Peyer's patch (tissue), 4 donors: ENCODE results near the gene SCUBE1.

Experiments used
- POLR2A ChIP-seq, 2 donors: fragments of 450-650 bp; IDR thresholded peaks; one replicate each; pipeline ENCODE4 v1.5.1; 2017; ENCODE audit warnings: antibody characterized with exemption in 2 of 2, mild to moderate bottlenecking in 2 of 2, moderate library complexity in 2 of 2
- TF ChIP-seq, protein P1 (sequence below), 6 experiments: fragments of 450-650 bp in 4 of 6; fragments of 200-600 bp in 2 of 6; sonication (generic) in 1 of 6; IDR thresholded peaks; one replicate each; pipeline ENCODE4 v1.5.1; 2017 to 2019; ENCODE audit warnings: antibody characterized with exemption in 6 of 6, mild to moderate bottlenecking in 3 of 6, moderate library complexity in 1 of 6

DNA sequence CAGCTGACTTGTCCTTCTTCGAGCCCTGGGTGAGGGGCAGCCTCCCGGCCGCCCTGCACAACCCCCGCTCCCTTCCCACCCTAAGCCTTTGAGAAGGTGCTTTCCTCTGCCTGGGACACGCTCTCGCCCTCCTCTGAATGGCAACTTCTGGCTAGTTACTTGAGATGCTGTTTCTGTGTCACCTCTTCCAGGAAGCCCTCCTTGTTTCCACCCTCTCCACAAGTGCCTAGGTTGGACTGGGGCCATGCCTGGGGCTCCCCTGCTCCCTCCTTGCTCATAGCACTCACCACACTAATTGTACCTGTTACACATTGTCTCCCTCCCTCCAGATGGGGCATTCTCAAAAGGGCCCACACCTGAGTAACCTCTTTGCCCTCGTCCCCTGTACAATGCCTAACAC lies 72.2 kb downstream of the SCUBE1 start:
- TF ChIP-seq, protein P1, sequence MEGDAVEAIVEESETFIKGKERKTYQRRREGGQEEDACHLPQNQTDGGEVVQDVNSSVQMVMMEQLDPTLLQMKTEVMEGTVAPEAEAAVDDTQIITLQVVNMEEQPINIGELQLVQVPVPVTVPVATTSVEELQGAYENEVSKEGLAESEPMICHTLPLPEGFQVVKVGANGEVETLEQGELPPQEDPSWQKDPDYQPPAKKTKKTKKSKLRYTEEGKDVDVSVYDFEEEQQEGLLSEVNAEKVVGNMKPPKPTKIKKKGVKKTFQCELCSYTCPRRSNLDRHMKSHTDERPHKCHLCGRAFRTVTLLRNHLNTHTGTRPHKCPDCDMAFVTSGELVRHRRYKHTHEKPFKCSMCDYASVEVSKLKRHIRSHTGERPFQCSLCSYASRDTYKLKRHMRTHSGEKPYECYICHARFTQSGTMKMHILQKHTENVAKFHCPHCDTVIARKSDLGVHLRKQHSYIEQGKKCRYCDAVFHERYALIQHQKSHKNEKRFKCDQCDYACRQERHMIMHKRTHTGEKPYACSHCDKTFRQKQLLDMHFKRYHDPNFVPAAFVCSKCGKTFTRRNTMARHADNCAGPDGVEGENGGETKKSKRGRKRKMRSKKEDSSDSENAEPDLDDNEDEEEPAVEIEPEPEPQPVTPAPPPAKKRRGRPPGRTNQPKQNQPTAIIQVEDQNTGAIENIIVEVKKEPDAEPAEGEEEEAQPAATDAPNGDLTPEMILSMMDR (IDR thresholded peaks at IDR 0.05): no peak
- TF ChIP-seq POLR2A (IDR thresholded peaks at IDR 0.05): no peak
